ENCODE results near the gene SAMSN1. TPM values are rescaled to one million over a fixed set of nuclear protein-coding genes. Genes with fewer than 3 reads are reported as not detected.

The SAMSN1 gene
- total and polyA plus RNA-seq, 12 donors: 1.4 to 15.3 (median 7.1) TPM

DNA sequence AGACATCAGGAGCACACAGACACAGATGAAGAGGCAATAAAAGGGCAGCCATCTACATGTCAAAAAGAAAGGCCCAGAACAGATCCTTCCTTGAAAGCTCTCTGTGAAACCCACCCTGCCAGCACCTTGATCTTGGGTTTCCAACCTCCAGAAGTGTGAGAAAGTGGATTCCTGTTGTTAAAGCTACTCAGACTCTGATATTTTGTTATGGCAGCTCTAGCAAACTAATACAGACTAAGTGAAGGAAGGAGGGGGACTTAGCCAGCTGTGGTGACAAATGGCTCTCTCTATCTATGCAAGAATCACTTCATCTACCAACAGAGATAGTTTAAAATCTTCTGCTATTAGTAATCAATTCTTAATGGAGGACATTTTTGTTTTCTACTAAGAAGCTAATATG lies 10.4 kb downstream of the SAMSN1 start:
- Histone ChIP-seq H3K4me1 (replicated peaks in 1 of 2) (peaks cover 0 to 4% of the 10 kb centered on the region in 2 donors), H3K27me3 (no peaks in the 10 kb centered on the region), H3K4me3 (no peak overlapping the region), H3K36me3 (replicated peaks in 1 of 2) (no peaks in the 10 kb centered on the region), H3K27ac (no peak overlapping the region), H3K9me3 (replicated peaks in 1 of 3) (no peaks in the 10 kb centered on the region)
- TF ChIP-seq, protein P1, sequence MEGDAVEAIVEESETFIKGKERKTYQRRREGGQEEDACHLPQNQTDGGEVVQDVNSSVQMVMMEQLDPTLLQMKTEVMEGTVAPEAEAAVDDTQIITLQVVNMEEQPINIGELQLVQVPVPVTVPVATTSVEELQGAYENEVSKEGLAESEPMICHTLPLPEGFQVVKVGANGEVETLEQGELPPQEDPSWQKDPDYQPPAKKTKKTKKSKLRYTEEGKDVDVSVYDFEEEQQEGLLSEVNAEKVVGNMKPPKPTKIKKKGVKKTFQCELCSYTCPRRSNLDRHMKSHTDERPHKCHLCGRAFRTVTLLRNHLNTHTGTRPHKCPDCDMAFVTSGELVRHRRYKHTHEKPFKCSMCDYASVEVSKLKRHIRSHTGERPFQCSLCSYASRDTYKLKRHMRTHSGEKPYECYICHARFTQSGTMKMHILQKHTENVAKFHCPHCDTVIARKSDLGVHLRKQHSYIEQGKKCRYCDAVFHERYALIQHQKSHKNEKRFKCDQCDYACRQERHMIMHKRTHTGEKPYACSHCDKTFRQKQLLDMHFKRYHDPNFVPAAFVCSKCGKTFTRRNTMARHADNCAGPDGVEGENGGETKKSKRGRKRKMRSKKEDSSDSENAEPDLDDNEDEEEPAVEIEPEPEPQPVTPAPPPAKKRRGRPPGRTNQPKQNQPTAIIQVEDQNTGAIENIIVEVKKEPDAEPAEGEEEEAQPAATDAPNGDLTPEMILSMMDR (IDR thresholded peaks at IDR 0.05): no peak
- no peak for TF ChIP-seq POLR2A (IDR thresholded peaks at IDR 0.05)
- intact Hi-C loops (cut with DNase I): no loop called here
- DNase-seq: no peak

DNA sequence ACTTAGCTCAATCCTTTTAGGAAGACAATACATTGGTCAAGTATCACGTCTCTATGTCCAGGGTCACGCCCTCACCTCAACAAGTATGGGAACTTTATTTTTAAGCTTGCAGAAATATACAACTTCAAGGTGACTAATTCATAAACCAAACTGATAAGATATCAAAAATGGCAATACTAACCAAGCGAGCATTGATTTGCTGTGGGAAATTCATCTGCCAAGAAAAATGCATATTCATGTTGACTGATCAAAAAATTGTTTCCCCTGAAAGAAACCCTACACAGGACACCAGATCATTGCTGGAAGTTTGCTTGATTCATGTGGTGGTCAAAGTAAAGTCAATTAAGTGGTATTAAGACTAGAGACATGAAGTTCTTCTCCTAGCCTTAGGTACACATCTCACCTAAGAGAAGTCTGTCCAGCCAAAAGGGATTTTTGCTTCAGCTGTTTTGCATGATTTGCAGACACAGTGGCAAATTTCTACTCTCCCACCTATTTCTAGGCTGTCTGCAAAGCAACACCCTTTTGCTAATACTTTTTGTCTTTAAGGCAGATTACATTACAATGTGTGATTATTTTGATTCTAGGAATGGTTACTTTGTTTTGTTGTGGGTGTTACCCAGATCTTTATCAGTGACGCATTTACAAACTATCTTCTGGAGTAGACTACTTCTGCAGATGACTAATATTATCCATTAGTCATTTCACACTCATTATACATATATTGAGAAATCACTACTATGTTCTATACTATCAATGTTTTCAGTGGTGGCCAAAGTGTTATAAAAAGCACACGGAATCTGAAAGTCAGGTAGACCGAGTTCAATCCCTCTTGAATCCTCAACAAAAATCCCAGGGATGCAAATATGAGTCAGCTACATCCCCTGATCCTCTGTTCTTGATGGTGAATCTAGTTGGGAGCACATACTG lies 12.4 kb downstream of the SAMSN1 start:
- Histone ChIP-seq H3K9me3 (replicated peaks in 1 of 3) (no peaks in the 10 kb centered on the region), H3K4me3 (no peak overlapping the region), H3K27ac (no peak overlapping the region), H3K36me3 (replicated peaks in 1 of 2) (no peaks in the 10 kb centered on the region), H3K4me1 (replicated peaks in 1 of 2) (peaks cover 0 to 4% of the 10 kb centered on the region in 2 donors), H3K27me3 (no peaks in the 10 kb centered on the region)
- no peak for TF ChIP-seq POLR2A (IDR thresholded peaks at IDR 0.05)
- TF ChIP-seq, protein P1 (IDR thresholded peaks at IDR 0.05): no peak
- DNase-seq: no peak
- WGBS, 4 donors: 60 to 72% (median 68%) methylated on average over 6 of the region's 6 CpGs
- intact Hi-C loops (cut with DNase I): no loop called here

DNA sequence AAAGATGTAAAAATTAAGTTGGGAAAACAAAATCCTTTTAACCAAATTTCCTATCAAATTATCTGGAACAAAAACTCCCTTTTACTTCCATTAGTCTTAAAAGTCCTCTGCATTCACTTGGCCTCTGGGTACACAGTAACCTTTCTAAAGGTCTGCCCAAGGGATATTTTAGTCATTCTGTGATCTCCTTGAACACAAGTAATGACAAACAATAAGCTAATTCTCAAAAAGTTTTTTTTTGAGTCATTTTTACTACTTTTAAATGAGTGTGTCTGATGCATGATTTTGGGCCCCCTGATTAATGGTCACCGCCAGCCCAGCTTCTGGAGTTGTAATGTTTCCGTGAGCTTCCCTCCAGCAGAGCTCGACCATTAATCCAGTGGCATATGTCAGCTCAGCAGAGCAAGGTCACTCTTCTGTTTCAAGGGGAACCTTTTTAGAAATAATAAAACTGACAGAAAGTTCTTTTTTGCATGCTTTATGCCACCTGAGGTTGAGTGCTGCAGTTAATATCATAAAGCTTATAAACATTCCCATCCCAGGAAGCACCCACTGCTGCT lies 14.3 kb downstream of the SAMSN1 start:
- no peak overlapping the region for H3K27ac ChIP-seq
- H3K4me1 ChIP-seq (replicated peaks in 1 of 2): peaks cover 0 to 4% of the 10 kb centered on the region in 2 donors
- no peak for DNase-seq
- intact Hi-C loops (cut with DNase I): no loop called here
- no peak overlapping the region for H3K4me3 ChIP-seq
- 39 to 48% (median 43%) methylated on average over 3 of the region's 3 CpGs for WGBS, 4 donors
- TF ChIP-seq, protein P1 (IDR thresholded peaks at IDR 0.05): no peak
- TF ChIP-seq POLR2A (IDR thresholded peaks at IDR 0.05): no peak
- no peaks in the 10 kb centered on the region for H3K9me3 ChIP-seq (replicated peaks in 1 of 3)
- no peaks in the 10 kb centered on the region for H3K27me3 ChIP-seq
- H3K36me3 ChIP-seq (replicated peaks in 1 of 2): no peaks in the 10 kb centered on the region

DNA sequence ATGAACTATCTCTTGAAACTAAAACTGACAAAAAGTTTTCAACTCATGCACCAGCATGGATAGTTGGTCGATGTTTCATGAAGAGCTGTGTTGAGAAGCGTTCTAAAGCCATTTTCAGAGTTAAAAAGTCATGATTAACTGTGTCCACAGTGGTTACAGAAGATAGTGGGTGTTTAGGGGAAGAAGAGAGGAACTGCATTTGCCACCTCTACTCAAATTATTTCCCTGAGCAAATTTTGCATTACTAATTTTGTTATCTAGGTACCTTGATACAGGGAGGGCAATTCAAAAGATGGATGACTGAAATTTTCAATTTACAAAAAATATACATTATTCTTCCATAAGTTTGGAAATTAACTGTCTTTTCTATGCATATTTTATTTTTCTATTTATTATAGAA lies 15.5 kb downstream of the SAMSN1 start:
- no peak overlapping the region for H3K4me3 ChIP-seq
- H3K36me3 ChIP-seq (replicated peaks in 1 of 2): no peaks in the 10 kb centered on the region
- H3K27me3 ChIP-seq: no peaks in the 10 kb centered on the region
- TF ChIP-seq POLR2A (IDR thresholded peaks at IDR 0.05): no peak
- TF ChIP-seq, protein P1 (IDR thresholded peaks at IDR 0.05): no peak
- WGBS, 4 donors: 78 to 93% (median 84%) methylated on average over 2 of the region's 2 CpGs
- no peaks in the 10 kb centered on the region for H3K9me3 ChIP-seq (replicated peaks in 1 of 3)
- intact Hi-C loops (cut with DNase I): no loop called here
- H3K27ac ChIP-seq: no peak overlapping the region
- H3K4me1 ChIP-seq (replicated peaks in 1 of 2): peaks cover 0 to 4% of the 10 kb centered on the region in 2 donors
- DNase-seq: no peak

All from adrenal gland (tissue), 12 donors.